ENCODE measurements around the gene WDSUB1. TPM values are rescaled to one million over a fixed set of nuclear protein-coding genes. Genes with fewer than 3 reads are reported as not detected.

WDSUB1 gene
- total and polyA plus RNA-seq, 2 donors (not counting 3 experiments of a cell fraction or from before 2014, with no cell fraction given): 4.0 to 4.8 TPM

- ChIA-PET CTCF (interaction anchor here (1.1 to 2.8 kb wide), 2 partner anchors 46 to 68 kb away, joined by 3 to 11 read pairs; no protein-coding TSS in a partner anchor), POLR2A (no interaction called here)
- no peaks in the 10 kb centered on the region for H3K9me1 ChIP-seq (replicated peaks; ENCODE audit: control insufficient read depth, extremely low read depth, insufficient read depth, low read length)
- H3K9me3 ChIP-seq (replicated peaks; ENCODE audit: control insufficient read depth, insufficient read depth, low read length): no peaks in the 10 kb centered on the region
- H3K27ac ChIP-seq (ENCODE audit: insufficient read depth, low read depth, low read length): peak overlapping the region; percentile 41
- no peak overlapping the region for H3K4me3 ChIP-seq (replicated peaks in 1 of 3; ENCODE audit: insufficient read depth in 1 of 3, low read depth in 1 of 3, low read length in 3 of 3)
- peaks cover 7% of the 10 kb centered on the region for H3K79me2 ChIP-seq (ENCODE audit: control insufficient read depth, insufficient read depth, low read length)
- peaks cover 42% of the 10 kb centered on the region for H3K4me1 ChIP-seq (ENCODE audit: control insufficient read depth, extremely low read depth, insufficient read depth, low read length)
- H3K9ac ChIP-seq (replicated peaks; ENCODE audit: extremely low read depth, insufficient read depth, low read length): no peak overlapping the region
- DNase-seq (ENCODE audit: low read depth, low spot score) (no peak), FAIRE-seq (no peak)
- dilution Hi-C loops (cut with MboI; ENCODE audit: extremely low pct_ligation_motif_present, low sequenced_read_pairs) (no loop called here), intact Hi-C loops (cut with micrococcal nuclease) (no loop called here)
- TF ChIP-seq GATA2 (IDR thresholded peaks at IDR 0.05; ENCODE audit: insufficient read depth, insufficient read length, low read depth, low read length) (peak; percentile 75), JUN (IDR thresholded peaks at IDR 0.05; ENCODE audit: borderline replicate concordance, insufficient read depth, insufficient read length, low read depth) (no peak)
- no peak overlapping the region for H2AFZ ChIP-seq (ENCODE audit: low read depth, low read length)
- H4K20me1 ChIP-seq (replicated peaks; ENCODE audit: control insufficient read depth, extremely low read depth, insufficient read depth, low read length): no peaks in the 10 kb centered on the region
- no TSS peak for BruUV-seq (replicated peaks)
- H3K4me2 ChIP-seq (ENCODE audit: insufficient read depth, low read length): no peak overlapping the region
- no peaks in the 10 kb centered on the region for H3K27me3 ChIP-seq (ENCODE audit: control insufficient read depth in 2 of 2, insufficient read depth in 2 of 2, low read length in 2 of 2)
- H3K36me3 ChIP-seq (ENCODE audit: control insufficient read depth in 2 of 2, extremely low read depth in 1 of 2, insufficient read depth in 2 of 2, low read length in 2 of 2): peaks cover 5 to 32% of the 10 kb centered on the region in 2 experiments
Measured at GRCh38 chr2:159187106-159187505, 99.4 kb downstream of the WDSUB1 start.

DNA sequence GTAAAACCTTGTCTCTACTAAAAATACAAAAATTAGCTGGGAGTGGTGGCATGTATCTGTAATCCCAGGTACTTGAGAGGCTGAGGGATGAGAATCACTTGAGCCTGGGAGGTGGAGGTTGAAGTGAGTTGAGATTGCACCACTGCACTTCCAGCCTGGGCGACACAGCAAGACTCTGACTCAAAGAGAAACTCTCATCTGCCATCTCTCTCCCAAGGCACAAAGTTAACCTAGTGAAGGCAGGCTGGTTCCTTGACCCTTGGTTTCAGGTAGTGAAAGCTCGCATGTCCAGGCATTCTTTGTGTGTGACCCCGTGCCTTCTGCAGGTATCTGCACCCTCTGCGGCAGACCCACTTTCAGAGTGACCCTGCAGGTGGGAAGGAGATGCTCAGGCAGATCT is 100.0 kb downstream of the WDSUB1 start:
- Histone ChIP-seq H3K79me2 (ENCODE audit: control insufficient read depth, insufficient read depth, low read length) (peaks cover 7% of the 10 kb centered on the region), H3K27me3 (ENCODE audit: control insufficient read depth in 2 of 2, insufficient read depth in 2 of 2, low read length in 2 of 2) (no peaks in the 10 kb centered on the region), H3K9me1 (replicated peaks; ENCODE audit: control insufficient read depth, extremely low read depth, insufficient read depth, low read length) (no peaks in the 10 kb centered on the region), H4K20me1 (replicated peaks; ENCODE audit: control insufficient read depth, extremely low read depth, insufficient read depth, low read length) (no peaks in the 10 kb centered on the region), H3K4me2 (ENCODE audit: insufficient read depth, low read length) (no peak overlapping the region), H3K4me3 (replicated peaks in 1 of 3; ENCODE audit: insufficient read depth in 1 of 3, low read depth in 1 of 3, low read length in 3 of 3) (no peak overlapping the region), H3K36me3 (ENCODE audit: control insufficient read depth in 2 of 2, extremely low read depth in 1 of 2, insufficient read depth in 2 of 2, low read length in 2 of 2) (peaks cover 5 to 32% of the 10 kb centered on the region in 2 experiments), H3K4me1 (ENCODE audit: control insufficient read depth, extremely low read depth, insufficient read depth, low read length) (peaks cover 42% of the 10 kb centered on the region), H3K9ac (replicated peaks; ENCODE audit: extremely low read depth, insufficient read depth, low read length) (no peak overlapping the region), H3K27ac (ENCODE audit: insufficient read depth, low read depth, low read length) (no peak overlapping the region), H2AFZ (ENCODE audit: low read depth, low read length) (no peak overlapping the region), H3K9me3 (replicated peaks; ENCODE audit: control insufficient read depth, insufficient read depth, low read length) (no peaks in the 10 kb centered on the region)
- no TSS peak for BruUV-seq (replicated peaks)
- TF ChIP-seq POLR2A (IDR thresholded peaks at IDR 0.05; ENCODE audit: low read depth, low read length): no peak
- no peak for TF ChIP-seq JUN (IDR thresholded peaks at IDR 0.05; ENCODE audit: borderline replicate concordance, insufficient read depth, insufficient read length, low read depth)
- TF ChIP-seq GATA2 (IDR thresholded peaks at IDR 0.05; ENCODE audit: insufficient read depth, insufficient read length, low read depth, low read length): no peak
- TF ChIP-seq EZH2 (IDR thresholded peaks at IDR 0.05; ENCODE audit: borderline replicate concordance, low read depth, low read length, severe bottlenecking): no peak
- TF ChIP-seq MAX (IDR thresholded peaks at IDR 0.05; ENCODE audit: insufficient read depth, insufficient read length): no peak
- no peak for TF ChIP-seq FOS (IDR thresholded peaks at IDR 0.05; ENCODE audit: borderline replicate concordance, insufficient read depth, low read length)
- no peak for TF ChIP-seq POLR2AphosphoS5 (IDR thresholded peaks at IDR 0.05; ENCODE audit: insufficient read depth, low read depth, low read length)
- no peak for TF ChIP-seq CTCF (IDR thresholded peaks at IDR 0.05; ENCODE audit: extremely low read depth in 1 of 2, insufficient read depth in 1 of 2, low read depth in 1 of 2, low read length in 2 of 2)
- FAIRE-seq: no peak
- DNase-seq (ENCODE audit: low read depth, low spot score): no peak
- POLR2A ChIA-PET: interaction anchor here (0.6 kb wide), 1 partner anchor 87 kb away, joined by 13 read pairs; no protein-coding TSS in a partner anchor
- dilution Hi-C loops (cut with MboI; ENCODE audit: extremely low pct_ligation_motif_present, low sequenced_read_pairs): no loop called here
- CTCF ChIA-PET: interaction anchor here (2.8 kb wide), 1 partner anchor 68 kb away, joined by 11 read pairs; no protein-coding TSS in a partner anchor
- intact Hi-C loops (cut with micrococcal nuclease): no loop called here
